Astrocyte of the hippocampus (primary cell): ENCODE data around the gene PIGA.
"Not testable (repeated sequence)": the region's sequence is repeated elsewhere in the genome, so short reads cannot be mapped to it uniquely, and the experiment has no call there.

Experiments used
- DNase-seq: peaks from one replicate; pipeline ENCODE4 v3.0.0; 2011; ENCODE audit warnings: low read depth, low spot score

PIGA gene

GRCh38 chrX:15320297-15320696, 15.0 kb downstream of the PIGA start:
- no peak for DNase-seq

- no peak for DNase-seq
These were observed 16.2 kb downstream of the PIGA start for GRCh38 chrX:15319075-15319474.

- no peak for DNase-seq
These were observed 19.8 kb downstream of the PIGA start, which contains the start of gene ASB11 for GRCh38 chrX:15315509-15315908. Gene ASB11, minus strand, starts transcription at chrX:15315640. Its CDS starts 35 bp downstream, at chrX:15315605.

GRCh38 chrX:15314472-15314871, 20.9 kb downstream of the PIGA start:
- DNase-seq, result no peak

- no peak for DNase-seq
These were observed 24.2 kb downstream of the PIGA start for GRCh38 chrX:15311119-15311518.

- peak; percentile 72 for DNase-seq
These were observed 25.2 kb downstream of the PIGA start for GRCh38 chrX:15310117-15310516.

GRCh38 chrX:15305899-15306298, 29.4 kb downstream of the PIGA start:
- DNase-seq, result not testable (repeated sequence)

- peak; percentile 2 for DNase-seq
These were observed 33.4 kb downstream of the PIGA start for GRCh38 chrX:15301924-15302323.

- peak; percentile 41 for DNase-seq
These were observed 35.1 kb downstream of the PIGA start for GRCh38 chrX:15299941-15300851.

- DNase-seq, result no peak
These were observed 36.5 kb downstream of the PIGA start for GRCh38 chrX:15298780-15299179.

GRCh38 chrX:15298201-15298600, 37.1 kb downstream of the PIGA start:
- DNase-seq, result no peak

GRCh38 chrX:15293451-15293850, 41.9 kb downstream of the PIGA start:
- no peak for DNase-seq

- DNase-seq, result no peak
These were observed 42.5 kb downstream of the PIGA start for GRCh38 chrX:15292861-15293260.

GRCh38 chrX:15277604-15278003, 57.7 kb downstream of the PIGA start:
- DNase-seq, result no peak

GRCh38 chrX:15274946-15275345, 60.4 kb downstream of the PIGA start:
- DNase-seq, result no peak

GRCh38 chrX:15273275-15273674, 62.0 kb downstream of the PIGA start:
- not testable (repeated sequence) for DNase-seq

- DNase-seq, result no peak
These were observed 63.6 kb downstream of the PIGA start for GRCh38 chrX:15271757-15272156.

GRCh38 chrX:15269618-15270521, 65.5 kb downstream of the PIGA start, which contains the start of gene ASB9:
Gene ASB9, minus strand, starts transcription at chrX:15270083. Its CDS starts 209 bp downstream, at chrX:15269874.
- DNase-seq, result peak; percentile 74
